ENCODE measurements around the gene LDLRAD2. TPM values are rescaled to one million over a fixed set of nuclear protein-coding genes. Genes with fewer than 3 reads are reported as not detected.

Gene LDLRAD2
- total RNA-seq, 4 donors from 2014 or later, result 0.60 TPM; not detected in 3

- Histone ChIP-seq H3K4me1 (peaks cover 0 to 12% (median 0%) of the 10 kb centered on the region in 4 donors), H3K36me3 (peaks cover 10 to 95% (median 29%) of the 10 kb centered on the region in 3 donors), H3K9me3 (no peaks in the 10 kb centered on the region), H3K4me3 (no peak overlapping the region), H3K27me3 (no peaks in the 10 kb centered on the region), H3K27ac (peak overlapping the region in 2 of 4 donors; percentile 10 to 54)
- TF ChIP-seq EP300 (IDR thresholded peaks at IDR 0.05) (no peak), CTCF (IDR thresholded peaks at IDR 0.05) (no peak), POLR2A (IDR thresholded peaks at IDR 0.05) (no peak)
- WGBS, 2 donors, result 90 to 93% methylated on average over 10 of the region's 10 CpGs
- DNase-seq (ENCODE audit: low spot score in 2 of 2), result no peak
Measured at GRCh38 chr1:21859669-21860179, 47.7 kb downstream of the LDLRAD2 start.

- Histone ChIP-seq H3K27me3 (no peaks in the 10 kb centered on the region), H3K9me3 (no peaks in the 10 kb centered on the region), H3K4me1 (peaks cover 0 to 15% (median 0%) of the 10 kb centered on the region in 4 donors), H3K36me3 (peaks cover 11 to 95% (median 22%) of the 10 kb centered on the region in 3 donors), H3K4me3 (no peak overlapping the region), H3K27ac (peak overlapping the region in 2 of 4 donors; percentile 43 to 52)
- WGBS, 2 donors, result 92 to 97% methylated on average over 3 of the region's 3 CpGs
- TF ChIP-seq EP300 (IDR thresholded peaks at IDR 0.05) (no peak), CTCF (IDR thresholded peaks at IDR 0.05) (no peak), POLR2A (IDR thresholded peaks at IDR 0.05) (no peak)
- DNase-seq (ENCODE audit: low spot score in 2 of 2), result no peak
Measured at GRCh38 chr1:21860971-21861370, 48.9 kb downstream of the LDLRAD2 start.

GRCh38 chr1:21861602-21862429 is 49.8 kb downstream of the LDLRAD2 start:
- Histone ChIP-seq H3K4me1 (peaks cover 0 to 23% (median 1%) of the 10 kb centered on the region in 4 donors), H3K27me3 (no peaks in the 10 kb centered on the region), H3K27ac (peak overlapping the region in 2 of 4 donors; percentile 43 to 52), H3K9me3 (no peaks in the 10 kb centered on the region), H3K36me3 (peaks cover 13 to 95% (median 14%) of the 10 kb centered on the region in 3 donors), H3K4me3 (no peak overlapping the region)
- TF ChIP-seq POLR2A (IDR thresholded peaks at IDR 0.05) (no peak), CTCF (IDR thresholded peaks at IDR 0.05) (no peak), EP300 (IDR thresholded peaks at IDR 0.05) (no peak)
- 84 to 87% methylated on average over 19 of the region's 19 CpGs for WGBS, 2 donors
- DNase-seq (ENCODE audit: low spot score in 2 of 2), result no peak

GRCh38 chr1:21863981-21864380 is 51.9 kb downstream of the LDLRAD2 start:
- H3K9me3 ChIP-seq, result no peaks in the 10 kb centered on the region
- no peaks in the 10 kb centered on the region for H3K27me3 ChIP-seq
- no peak overlapping the region for H3K4me3 ChIP-seq
- peaks cover 8 to 88% (median 12%) of the 10 kb centered on the region in 3 donors for H3K36me3 ChIP-seq
- WGBS, 2 donors, result 56 to 62% methylated on average over 11 of the region's 12 CpGs
- H3K4me1 ChIP-seq, result peaks cover 0 to 12% (median 1%) of the 10 kb centered on the region in 4 donors
- peak overlapping the region in 2 of 4 donors; percentile 24 to 64 for H3K27ac ChIP-seq
- TF ChIP-seq CTCF (IDR thresholded peaks at IDR 0.05), result no peak
- TF ChIP-seq POLR2A (IDR thresholded peaks at IDR 0.05), result no peak
- TF ChIP-seq EP300 (IDR thresholded peaks at IDR 0.05), result no peak
- no peak for DNase-seq (ENCODE audit: low spot score in 2 of 2)

GRCh38 chr1:21864730-21865129 is 52.7 kb downstream of the LDLRAD2 start:
- no peak for DNase-seq (ENCODE audit: low spot score in 2 of 2)
- Histone ChIP-seq H3K36me3 (peaks cover 8 to 88% (median 8%) of the 10 kb centered on the region in 3 donors), H3K27ac (peak overlapping the region in 2 of 4 donors; percentile 62 to 64), H3K27me3 (no peaks in the 10 kb centered on the region), H3K4me1 (peaks cover 0 to 20% (median 5%) of the 10 kb centered on the region in 4 donors), H3K4me3 (no peak overlapping the region), H3K9me3 (no peaks in the 10 kb centered on the region)
- 80 to 87% methylated on average over 27 of the region's 27 CpGs for WGBS, 2 donors
- TF ChIP-seq EP300 (IDR thresholded peaks at IDR 0.05), result no peak
- no peak for TF ChIP-seq CTCF (IDR thresholded peaks at IDR 0.05)
